HAP-1 (cell line): Measurements from ENCODE around the gene MZT1.

Source experiments
- DNase-seq, 2 experiments: peaks; one replicate each; pipeline ENCODE4 v3.0.0-alpha.2; 2016 to 2020; ENCODE audit warnings: low spot score in 2 of 2
- H3K27me3 ChIP-seq: fragments of 250-450 bp; sonication (Bioruptor Pico); 2 replicates; pipeline ENCODE4 v1.5.1; 2020; ENCODE audit warnings: low read depth, mild to moderate bottlenecking, moderate library complexity
- H3K36me3 ChIP-seq: fragments of 250-450 bp; sonication (Bioruptor Pico); replicated peaks from 2 replicates; pipeline ENCODE4 v1.5.1; 2020; ENCODE audit warnings: mild to moderate bottlenecking
- H3K4me1 ChIP-seq: fragments of 250-450 bp; sonication (Bioruptor Pico); 2 replicates; pipeline ENCODE4 v1.5.1; 2020; ENCODE audit warnings: mild to moderate bottlenecking
- H3K4me3 ChIP-seq: fragments of 250-450 bp; sonication (Bioruptor Pico); 2 replicates; pipeline ENCODE4 v1.5.1; 2020; ENCODE audit warnings: mild to moderate bottlenecking, moderate library complexity
- H3K9me3 ChIP-seq: fragments of 250-450 bp; sonication (Bioruptor Pico); 2 replicates; pipeline ENCODE4 v1.5.1; 2020; ENCODE audit warnings: mild to moderate bottlenecking, moderate library complexity
- in situ Hi-C: fragments of 300-500 bp; cut with MboI; formaldehyde crosslinking; loops from 3 replicates; pipeline ENCODE4 v1.14.3; 2020; ENCODE audit warnings: low sequenced_read_pairs, inconsistent platforms, mixed read lengths

Gene MZT1

GRCh38 chr13:72716776-72717175, 10.7 kb downstream of the MZT1 start:
- peaks cover 48% of the 10 kb centered on the region for H3K36me3 ChIP-seq
- no peak for DNase-seq

GRCh38 chr13:72700509-72700908, 26.9 kb downstream of the MZT1 start:
- in situ Hi-C loops: no loop called here
- H3K4me1 ChIP-seq: no peaks in the 10 kb centered on the region
- H3K27me3 ChIP-seq: no peaks in the 10 kb centered on the region
- H3K36me3 ChIP-seq: no peaks in the 10 kb centered on the region
- H3K9me3 ChIP-seq: no peaks in the 10 kb centered on the region
- H3K4me3 ChIP-seq: no peak overlapping the region
- no peak for DNase-seq

More at GRCh38 chr13:72716776-72717175, 10.7 kb downstream of the MZT1 start:
- no peaks in the 10 kb centered on the region for H3K4me1 ChIP-seq
- no peak overlapping the region for H3K4me3 ChIP-seq
- in situ Hi-C loops: no loop called here
- H3K27me3 ChIP-seq: no peaks in the 10 kb centered on the region
- H3K9me3 ChIP-seq: 0 out of 2 replicates have a peak, but pooled peaks cover 3% of the 10 kb centered on the region

- in situ Hi-C loops: no loop called here
- no peak for DNase-seq
- Histone ChIP-seq H3K4me3 (no peak overlapping the region), H3K27me3 (no peaks in the 10 kb centered on the region), H3K4me1 (no peaks in the 10 kb centered on the region), H3K36me3 (no peaks in the 10 kb centered on the region), H3K9me3 (0 out of 2 replicates have a peak, but pooled peaks cover 2% of the 10 kb centered on the region)
Measured at GRCh38 chr13:72698164-72698563, 29.3 kb downstream of the MZT1 start.

- Histone ChIP-seq H3K4me1 (no peaks in the 10 kb centered on the region), H3K4me3 (no peak overlapping the region), H3K27me3 (no peaks in the 10 kb centered on the region), H3K36me3 (no peaks in the 10 kb centered on the region), H3K9me3 (0 out of 2 replicates have a peak, but pooled peaks cover 2% of the 10 kb centered on the region)
- DNase-seq: peak in 1 of 2 experiments; percentile 19
- in situ Hi-C loops: no loop called here
Measured at GRCh38 chr13:72696579-72696978, 30.9 kb downstream of the MZT1 start.

GRCh38 chr13:72694314-72694713, 33.1 kb downstream of the MZT1 start:
- in situ Hi-C loops: no loop called here

GRCh38 chr13:72693832-72694231, 33.6 kb downstream of the MZT1 start:
- 0 out of 2 replicates have a peak, but pooled peaks cover 2% of the 10 kb centered on the region for H3K9me3 ChIP-seq
- in situ Hi-C loops: no loop called here

More at GRCh38 chr13:72694314-72694713, 33.1 kb downstream of the MZT1 start:
- Histone ChIP-seq H3K27me3 (no peaks in the 10 kb centered on the region), H3K4me1 (no peaks in the 10 kb centered on the region), H3K36me3 (no peaks in the 10 kb centered on the region), H3K9me3 (0 out of 2 replicates have a peak, but pooled peaks cover 2% of the 10 kb centered on the region), H3K4me3 (no peak overlapping the region)
- DNase-seq: no peak

GRCh38 chr13:72692884-72693514, 34.4 kb downstream of the MZT1 start:
- no peak for DNase-seq
- 0 out of 2 replicates have a peak, but pooled peaks cover 2% of the 10 kb centered on the region for H3K9me3 ChIP-seq
- no peak overlapping the region for H3K4me3 ChIP-seq
- no peaks in the 10 kb centered on the region for H3K4me1 ChIP-seq
- H3K36me3 ChIP-seq: no peaks in the 10 kb centered on the region
- H3K27me3 ChIP-seq: no peaks in the 10 kb centered on the region
- in situ Hi-C loops: no loop called here

More at GRCh38 chr13:72693832-72694231, 33.6 kb downstream of the MZT1 start:
- no peak for DNase-seq
- Histone ChIP-seq H3K4me1 (no peaks in the 10 kb centered on the region), H3K27me3 (no peaks in the 10 kb centered on the region), H3K36me3 (no peaks in the 10 kb centered on the region), H3K4me3 (no peak overlapping the region)

- no peaks in the 10 kb centered on the region for H3K4me1 ChIP-seq
- H3K9me3 ChIP-seq: 0 out of 2 replicates have a peak, but pooled peaks cover 2% of the 10 kb centered on the region
- H3K36me3 ChIP-seq: no peaks in the 10 kb centered on the region
- DNase-seq: no peak
- in situ Hi-C loops: no loop called here
- no peak overlapping the region for H3K4me3 ChIP-seq
- no peaks in the 10 kb centered on the region for H3K27me3 ChIP-seq
Measured at GRCh38 chr13:72689181-72689696, 38.2 kb downstream of the MZT1 start.

- no peak for DNase-seq
- Histone ChIP-seq H3K4me1 (no peaks in the 10 kb centered on the region), H3K9me3 (no peaks in the 10 kb centered on the region), H3K36me3 (no peaks in the 10 kb centered on the region), H3K4me3 (no peak overlapping the region), H3K27me3 (no peaks in the 10 kb centered on the region)
- in situ Hi-C loops: no loop called here
Measured at GRCh38 chr13:72686766-72687165, 40.7 kb downstream of the MZT1 start.

- no peak overlapping the region for H3K4me3 ChIP-seq
- in situ Hi-C loops: no loop called here
- no peaks in the 10 kb centered on the region for H3K27me3 ChIP-seq
- peaks cover 10% of the 10 kb centered on the region for H3K4me1 ChIP-seq
- H3K9me3 ChIP-seq: no peaks in the 10 kb centered on the region
- no peaks in the 10 kb centered on the region for H3K36me3 ChIP-seq
- DNase-seq: no peak
Measured at GRCh38 chr13:72680353-72680752, 47.1 kb downstream of the MZT1 start.

- Histone ChIP-seq H3K4me3 (no peak overlapping the region), H3K27me3 (no peaks in the 10 kb centered on the region), H3K9me3 (no peaks in the 10 kb centered on the region), H3K36me3 (no peaks in the 10 kb centered on the region), H3K4me1 (peaks cover 10% of the 10 kb centered on the region)
- in situ Hi-C loops: no loop called here
- no peak for DNase-seq
Measured at GRCh38 chr13:72678312-72678711, 49.1 kb downstream of the MZT1 start.

- Histone ChIP-seq H3K4me1 (peaks cover 10% of the 10 kb centered on the region), H3K4me3 (no peak overlapping the region), H3K36me3 (no peaks in the 10 kb centered on the region), H3K9me3 (no peaks in the 10 kb centered on the region), H3K27me3 (no peaks in the 10 kb centered on the region)
- peak in 1 of 2 experiments; percentile 67 for DNase-seq
- in situ Hi-C loops: no loop called here
Measured at GRCh38 chr13:72677431-72677830, 50.0 kb downstream of the MZT1 start.

GRCh38 chr13:72666391-72666790, 61.0 kb downstream of the MZT1 start:
- no peaks in the 10 kb centered on the region for H3K9me3 ChIP-seq
- in situ Hi-C loops: no loop called here
- H3K4me1 ChIP-seq: peaks cover 10% of the 10 kb centered on the region; the same call in 1 of the 2 replicates
- H3K4me3 ChIP-seq: no peak overlapping the region
- no peaks in the 10 kb centered on the region for H3K36me3 ChIP-seq
- no peak for DNase-seq
- H3K27me3 ChIP-seq: no peaks in the 10 kb centered on the region

- H3K4me3 ChIP-seq: no peak overlapping the region
- H3K9me3 ChIP-seq: no peaks in the 10 kb centered on the region
- in situ Hi-C loops: no loop called here
- H3K27me3 ChIP-seq: no peaks in the 10 kb centered on the region
- no peaks in the 10 kb centered on the region for H3K4me1 ChIP-seq
- DNase-seq: no peak
- H3K36me3 ChIP-seq: no peaks in the 10 kb centered on the region
Measured at GRCh38 chr13:72662548-72662947, 64.9 kb downstream of the MZT1 start.
